GM12878 (cell line): ENCODE results near the gene RAP1B. TPM values are rescaled to one million over a fixed set of nuclear protein-coding genes. Genes with fewer than 3 reads are reported as not detected.

Source experiments
- ATAC-seq: fragments of 200-7000 bp; cut with Tn5 transposase; 3 replicates; pipeline ENCODE4 v1.9.1; 2020; ENCODE audit warnings: mild to moderate bottlenecking, moderate library complexity
- BruUV-seq: library from RNA; stranded (reverse); fragments of 400-500 nt; replicated peaks from 2 replicates; lab custom pipeline; 2021; lab: Mats Ljungman, UMichigan
- CTCF ChIA-PET: fragments of 300-600 bp; sonication (Branson Sonifier 250); formaldehyde crosslinking; extraction: SDS; loops from one replicate; lab custom pipeline; 2021; ENCODE audit warnings: inconsistent platforms; lab: Yijun Ruan, JAX
- POLR2A ChIA-PET: fragments of 350-600 bp; formaldehyde crosslinking; extraction: SDS; loops from one replicate; lab custom pipeline; 2021; ENCODE audit warnings: inconsistent platforms; lab: Charles Lee
- RAD21 ChIA-PET: fragments of 300-600 bp; sonication (Branson Sonifier 250); formaldehyde crosslinking; loops from one replicate; lab custom pipeline; 2023; ENCODE audit warnings: antibody characterized with exemption; ENCODE audit not compliant: unreplicated experiment; lab: Charles Lee
- SMC1A ChIA-PET: fragments of 300-600 bp; sonication (Branson Sonifier 250); formaldehyde crosslinking; loops from one replicate; lab custom pipeline; 2023; ENCODE audit not compliant: unreplicated experiment, uncharacterized antibody; lab: Charles Lee
- DNase-seq: peaks from one replicate; pipeline ENCODE4 v3.0.0-alpha.2; 2011; ENCODE audit warnings: low read depth, low spot score
- FAIRE-seq: peaks from 3 replicates; lab custom pipeline; 2011; peaks lifted over from hg19 to GRCh38; lab: Jason Lieb, UNC
- H2AFZ ChIP-seq: 2 replicates; pipeline ENCODE4 v1.6.0; 2011; ENCODE audit warnings: low read depth, low read length, control low read depth; ENCODE audit not compliant: control insufficient read depth
- H3K27ac ChIP-seq: 2 replicates; pipeline ENCODE4 v1.5.1; 2011; ENCODE audit warnings: control low read depth; ENCODE audit not compliant: control insufficient read depth, insufficient read depth
- H3K27me3 ChIP-seq, 2 experiments: replicated peaks in 1 of 2; 2 replicates each; pipeline versions ENCODE4 v1.6.0 to v1.6.1; 2011; ENCODE audit warnings: low read length in 1 of 2; ENCODE audit not compliant: control insufficient read depth in 2 of 2, insufficient read depth in 2 of 2
- H3K36me3 ChIP-seq, 2 experiments: 2 replicates each; pipeline ENCODE4 v1.5.1; 2011; ENCODE audit warnings: low read length in 1 of 2; ENCODE audit not compliant: control insufficient read depth in 2 of 2, insufficient read depth in 2 of 2
- H3K4me1 ChIP-seq: 2 replicates; pipeline ENCODE4 v1.6.1; 2011; ENCODE audit warnings: mild to moderate bottlenecking, low read length, moderate library complexity, mixed read lengths; ENCODE audit not compliant: control insufficient read depth, insufficient read depth
- H3K4me2 ChIP-seq: 2 replicates; pipeline ENCODE4 v1.6.0; 2011; ENCODE audit warnings: control low read depth; ENCODE audit not compliant: control insufficient read depth, insufficient read depth
- H3K4me3 ChIP-seq: fragments of 200-600 bp; sonication (generic); 2 replicates; pipeline ENCODE4 v1.5.1; 2016
- H3K79me2 ChIP-seq: 2 replicates; pipeline ENCODE4 v1.6.0; 2011; ENCODE audit warnings: low read length; ENCODE audit not compliant: control insufficient read depth, insufficient read depth
- H3K9ac ChIP-seq: 2 replicates; pipeline ENCODE4 v1.8.0; 2011; ENCODE audit warnings: low read length, control low read depth, mixed read lengths; ENCODE audit not compliant: control insufficient read depth, insufficient read depth
- H3K9me3 ChIP-seq: replicated peaks from 3 replicates; pipeline ENCODE4 v1.5.1; 2011; ENCODE audit warnings: mild to moderate bottlenecking, low read length; ENCODE audit not compliant: control insufficient read depth, insufficient read depth
- H4K20me1 ChIP-seq: 2 replicates; pipeline ENCODE4 v1.6.0; 2011; ENCODE audit not compliant: control insufficient read depth, insufficient read depth
- KDM1A ChIP-seq: fragments of 200-600 bp; sonication (generic); IDR thresholded peaks from 2 replicates; pipeline ENCODE4 v1.6.1; 2016; ENCODE audit warnings: borderline replicate concordance
- POU2F2 ChIP-seq: IDR thresholded peaks from 3 replicates; pipeline ENCODE4 v1.6.1; 2011; ENCODE audit warnings: low read depth, mild to moderate bottlenecking, low read length, borderline replicate concordance
- RELA ChIP-seq: fragments of 450-650 bp; IDR thresholded peaks from 2 replicates; pipeline ENCODE4 v1.8.0; 2014; ENCODE audit warnings: borderline replicate concordance; ENCODE audit not compliant: partially characterized antibody
- SMAD5 ChIP-seq: IDR thresholded peaks from 2 replicates; pipeline ENCODE4 v1.6.1; 2016; ENCODE audit warnings: antibody characterized with exemption, low read depth
- SMARCA5 ChIP-seq: fragments of 450-650 bp; IDR thresholded peaks from 2 replicates; pipeline ENCODE4 v1.6.1; 2017; ENCODE audit warnings: mild to moderate bottlenecking
- SP1 ChIP-seq: IDR thresholded peaks from one replicate; pipeline ENCODE4 v1.6.1; 2011; ENCODE audit warnings: low read depth, low read length
- SREBF1 ChIP-seq: IDR thresholded peaks from 2 replicates; pipeline ENCODE4 v1.6.1; 2012; ENCODE audit warnings: mild to moderate bottlenecking, low read length
- SREBF2 ChIP-seq: IDR thresholded peaks from 2 replicates; pipeline ENCODE4 v1.6.1; 2012; ENCODE audit warnings: mild to moderate bottlenecking, low read length
- WGBS: methylation state at CpG from one replicate; pipeline ENCODE4 v1.1.6; 2016; ENCODE audit warnings: low lambda C conversion rate; ENCODE audit not compliant: insufficient replicate concordance, insufficient coverage; ENCODE audit errors: missing lambda C conversion rate; 5-methylcytosine and 5-hydroxymethylcytosine counted together
- in situ Hi-C: fragments of 300-500 bp; cut with MboI; formaldehyde crosslinking; loops from 9 replicates; pipeline ENCODE4 v1.14.3; 2018; ENCODE audit warnings: mixed read lengths
- intact Hi-C: fragments of 100-400 bp; cut with micrococcal nuclease; formaldehyde crosslinking; loops from one replicate; pipeline ENCODE4 v1.14.2; 2022; ENCODE audit not compliant: unreplicated experiment
- polyA plus RNA-seq, 11 experiments: library from polyadenylated mRNA; depleted of rRNA in 4 of 11; unstranded in 6 of 11; stranded (reverse) in 5 of 11; fragments of >200 nt; fragmentation: Nextera tagmentation in 4 of 11; fragmentation: Illumina TruSeq in 1 of 11; extraction: Ambion mirVana in 4 of 11; extraction: Trizol in 1 of 11; gene quantifications; 1 replicate in 1 of 11; 2 replicates in 10 of 11; pipeline versions ENCODE4 v1.2.1 to v1.2.3, GENCODE V29; 2011 to 2016; ENCODE audit warnings: inconsistent platforms in 2 of 11, missing spikeins in 2 of 11, low read depth in 1 of 11
- total RNA-seq, 4 experiments: library from RNA; depleted of rRNA in 3 of 4; stranded (reverse); fragments of >200 nt in 3 of 4; fragmentation: Illumina TruSeq in 1 of 4; extraction: Trizol in 1 of 4; gene quantifications; 2 replicates each; pipeline versions ENCODE4 v1.2.1 to v1.2.3, GENCODE V29; 2013 to 2021
- TF ChIP-seq, protein P1 (sequence below): IDR thresholded peaks from 2 replicates; pipeline ENCODE4 v1.6.1; 2012; ENCODE audit warnings: low read depth, low read length, improper control_type of control experiment
- TF ChIP-seq, protein P2 (sequence below): fragments of 450-650 bp; IDR thresholded peaks from 2 replicates; pipeline ENCODE4 v1.6.1; 2017; ENCODE audit warnings: mild to moderate bottlenecking, low read depth, inconsistent platforms; ENCODE audit not compliant: poor library complexity, severe bottlenecking
- TF ChIP-seq, protein P3 (sequence below): fragments of 450-650 bp; IDR thresholded peaks from 2 replicates; pipeline ENCODE4 v1.6.1; 2016; ENCODE audit warnings: mild to moderate bottlenecking
- TF ChIP-seq, protein P4 (sequence below): IDR thresholded peaks from 2 replicates; pipeline ENCODE4 v1.6.1; 2012; ENCODE audit warnings: low read length, inconsistent platforms

Gene RAP1B
- total and polyA plus RNA-seq, 10 of the 15 experiments (the other 5 are each of a cell fraction or from before 2014, with no cell fraction given): 88.9 to 219 (median 127) TPM

DNA sequence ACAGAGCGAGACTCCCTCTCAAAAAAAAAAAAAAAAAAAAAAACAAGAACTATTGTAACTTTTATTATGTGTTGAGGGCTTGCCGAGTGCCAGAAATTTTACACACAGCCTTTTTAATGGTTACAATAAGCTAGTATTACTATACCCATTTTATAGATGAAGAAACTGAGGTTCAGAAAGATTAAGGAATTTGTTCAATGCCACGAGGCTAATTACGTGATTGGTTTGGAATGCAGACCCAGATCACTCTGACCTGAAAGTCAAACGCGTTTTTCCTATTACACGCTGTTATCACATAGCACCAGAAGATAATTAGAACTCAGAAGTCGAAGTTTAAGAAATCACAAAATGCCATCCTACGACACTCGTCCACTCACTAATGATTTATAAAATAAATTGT lies 48.9 kb upstream of the RAP1B start:
- in situ Hi-C loops: no loop called here
- H3K9ac ChIP-seq: no peak overlapping the region
- POLR2A ChIA-PET: interaction anchor here (0.6 to 0.7 kb wide), 2 partner anchors 201 to 271 kb away, joined by 3 read pairs; no protein-coding TSS in a partner anchor

More for the DNA sequence above, 48.9 kb upstream of the RAP1B start:
- 79% methylated on average over 9 of the region's 10 CpGs for WGBS
- no peaks in the 10 kb centered on the region for H3K27me3 ChIP-seq
- FAIRE-seq (no peak), DNase-seq (no peak), ATAC-seq (no peak)
- ChIA-PET SMC1A (no interaction called here), CTCF (interaction anchor here (2.1 kb wide), 1 partner anchor 10 kb away, joined by 6 read pairs; no protein-coding TSS in a partner anchor), RAD21 (interaction anchor here (0.6 kb wide), 1 partner anchor 130 kb away, joined by 3 read pairs; no protein-coding TSS in a partner anchor)
- H2AFZ ChIP-seq: no peak overlapping the region
- H3K4me2 ChIP-seq: no peak overlapping the region
- BruUV-seq: no TSS peak
- H3K36me3 ChIP-seq: no peaks in the 10 kb centered on the region
- peaks cover 3% of the 10 kb centered on the region; the same call in 1 of the 2 replicates for H3K4me1 ChIP-seq
- H3K4me3 ChIP-seq: no peak overlapping the region
- no peaks in the 10 kb centered on the region for H4K20me1 ChIP-seq
- no peak overlapping the region for H3K27ac ChIP-seq
- H3K9me3 ChIP-seq: no peaks in the 10 kb centered on the region
- H3K79me2 ChIP-seq: no peaks in the 10 kb centered on the region
- TF ChIP-seq, protein P1, sequence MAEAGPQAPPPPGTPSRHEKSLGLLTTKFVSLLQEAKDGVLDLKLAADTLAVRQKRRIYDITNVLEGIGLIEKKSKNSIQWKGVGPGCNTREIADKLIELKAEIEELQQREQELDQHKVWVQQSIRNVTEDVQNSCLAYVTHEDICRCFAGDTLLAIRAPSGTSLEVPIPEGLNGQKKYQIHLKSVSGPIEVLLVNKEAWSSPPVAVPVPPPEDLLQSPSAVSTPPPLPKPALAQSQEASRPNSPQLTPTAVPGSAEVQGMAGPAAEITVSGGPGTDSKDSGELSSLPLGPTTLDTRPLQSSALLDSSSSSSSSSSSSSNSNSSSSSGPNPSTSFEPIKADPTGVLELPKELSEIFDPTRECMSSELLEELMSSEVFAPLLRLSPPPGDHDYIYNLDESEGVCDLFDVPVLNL: no peak
- TF ChIP-seq SREBF2: no peak
- TF ChIP-seq SMARCA5: no peak
- TF ChIP-seq, protein P2, sequence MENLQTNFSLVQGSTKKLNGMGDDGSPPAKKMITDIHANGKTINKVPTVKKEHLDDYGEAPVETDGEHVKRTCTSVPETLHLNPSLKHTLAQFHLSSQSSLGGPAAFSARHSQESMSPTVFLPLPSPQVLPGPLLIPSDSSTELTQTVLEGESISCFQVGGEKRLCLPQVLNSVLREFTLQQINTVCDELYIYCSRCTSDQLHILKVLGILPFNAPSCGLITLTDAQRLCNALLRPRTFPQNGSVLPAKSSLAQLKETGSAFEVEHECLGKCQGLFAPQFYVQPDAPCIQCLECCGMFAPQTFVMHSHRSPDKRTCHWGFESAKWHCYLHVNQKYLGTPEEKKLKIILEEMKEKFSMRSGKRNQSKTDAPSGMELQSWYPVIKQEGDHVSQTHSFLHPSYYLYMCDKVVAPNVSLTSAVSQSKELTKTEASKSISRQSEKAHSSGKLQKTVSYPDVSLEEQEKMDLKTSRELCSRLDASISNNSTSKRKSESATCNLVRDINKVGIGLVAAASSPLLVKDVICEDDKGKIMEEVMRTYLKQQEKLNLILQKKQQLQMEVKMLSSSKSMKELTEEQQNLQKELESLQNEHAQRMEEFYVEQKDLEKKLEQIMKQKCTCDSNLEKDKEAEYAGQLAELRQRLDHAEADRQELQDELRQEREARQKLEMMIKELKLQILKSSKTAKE: no peak
- no peak for TF ChIP-seq POU2F2
- TF ChIP-seq, protein P3, sequence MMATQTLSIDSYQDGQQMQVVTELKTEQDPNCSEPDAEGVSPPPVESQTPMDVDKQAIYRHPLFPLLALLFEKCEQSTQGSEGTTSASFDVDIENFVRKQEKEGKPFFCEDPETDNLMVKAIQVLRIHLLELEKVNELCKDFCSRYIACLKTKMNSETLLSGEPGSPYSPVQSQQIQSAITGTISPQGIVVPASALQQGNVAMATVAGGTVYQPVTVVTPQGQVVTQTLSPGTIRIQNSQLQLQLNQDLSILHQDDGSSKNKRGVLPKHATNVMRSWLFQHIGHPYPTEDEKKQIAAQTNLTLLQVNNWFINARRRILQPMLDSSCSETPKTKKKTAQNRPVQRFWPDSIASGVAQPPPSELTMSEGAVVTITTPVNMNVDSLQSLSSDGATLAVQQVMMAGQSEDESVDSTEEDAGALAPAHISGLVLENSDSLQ: no peak
- TF ChIP-seq SREBF1: no peak
- TF ChIP-seq, protein P4, sequence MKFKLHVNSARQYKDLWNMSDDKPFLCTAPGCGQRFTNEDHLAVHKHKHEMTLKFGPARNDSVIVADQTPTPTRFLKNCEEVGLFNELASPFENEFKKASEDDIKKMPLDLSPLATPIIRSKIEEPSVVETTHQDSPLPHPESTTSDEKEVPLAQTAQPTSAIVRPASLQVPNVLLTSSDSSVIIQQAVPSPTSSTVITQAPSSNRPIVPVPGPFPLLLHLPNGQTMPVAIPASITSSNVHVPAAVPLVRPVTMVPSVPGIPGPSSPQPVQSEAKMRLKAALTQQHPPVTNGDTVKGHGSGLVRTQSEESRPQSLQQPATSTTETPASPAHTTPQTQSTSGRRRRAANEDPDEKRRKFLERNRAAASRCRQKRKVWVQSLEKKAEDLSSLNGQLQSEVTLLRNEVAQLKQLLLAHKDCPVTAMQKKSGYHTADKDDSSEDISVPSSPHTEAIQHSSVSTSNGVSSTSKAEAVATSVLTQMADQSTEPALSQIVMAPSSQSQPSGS: no peak
- no peak for TF ChIP-seq KDM1A
- TF ChIP-seq SMAD5: no peak
- TF ChIP-seq SP1: no peak
- no peak for TF ChIP-seq RELA
- intact Hi-C loops: no loop called here
